HEK293 (cell line): Measurements from ENCODE around the gene PHACTR1.

ENCODE experiments used
- CTCF ChIA-PET: fragments of 350-600 bp; formaldehyde crosslinking; extraction: SDS; loops from one replicate; lab custom pipeline; 2021; ENCODE audit warnings: antibody characterized with exemption; lab: Yijun Ruan, JAX
- POLR2A ChIA-PET: fragments of 300-600 bp; formaldehyde crosslinking; extraction: SDS; loops from one replicate; lab custom pipeline; 2020; ENCODE audit warnings: antibody characterized with exemption, inconsistent platforms; lab: Yijun Ruan, JAX
- H3K27ac ChIP-seq: fragments of 200-500 bp; sonication (Bioruptor generic); 2 replicates; pipeline ENCODE4 v1.5.1; 2014; ENCODE audit warnings: low read depth, low read length, control low read depth, inconsistent platforms; ENCODE audit errors: extremely low read depth
- H3K36me3 ChIP-seq, 2 experiments: fragments of 200-500 bp in 1 of 2; sonication (Bioruptor generic) in 1 of 2; 1 replicate in 1 of 2; 2 replicates in 1 of 2; pipeline ENCODE4 v1.5.1; 2014 to 2017; ENCODE audit warnings: inconsistent platforms in 2 of 2, low read length in 2 of 2; ENCODE audit not compliant: control insufficient read depth in 2 of 2, insufficient read depth in 1 of 2
- H3K4me1 ChIP-seq: fragments of 200-500 bp; sonication (Bioruptor generic); 2 replicates; pipeline ENCODE4 v1.5.1; 2014; ENCODE audit warnings: mild to moderate bottlenecking, low read length, inconsistent platforms; ENCODE audit not compliant: control insufficient read depth, insufficient read depth
- H3K4me3 ChIP-seq: 2 replicates; pipeline ENCODE4 v1.5.1; 2011; ENCODE audit warnings: low read depth, mild to moderate bottlenecking, control low read depth, low read length, moderate library complexity
- H3K9me3 ChIP-seq: fragments of 200-500 bp; sonication (Bioruptor generic); 2 replicates; pipeline ENCODE4 v1.5.1; 2014; ENCODE audit warnings: low read depth, low read length, inconsistent platforms; ENCODE audit not compliant: control insufficient read depth, insufficient read depth
- FEZF1 ChIP-seq: fragments of 450-650 bp; formaldehyde crosslinking; IDR thresholded peaks from 2 replicates; pipeline ENCODE4 v1.5.1; 2016; ENCODE audit warnings: missing biosample characterization, missing genetic modification characterization
- HOXD13 ChIP-seq: sonication (generic); formaldehyde crosslinking; IDR thresholded peaks from 2 replicates; pipeline ENCODE4 v1.8.0; 2022; ENCODE audit warnings: missing genetic modification reagents, borderline replicate concordance
- MEIS1 ChIP-seq: sonication (generic); formaldehyde crosslinking; IDR thresholded peaks from 2 replicates; pipeline ENCODE4 v1.8.1; 2022; ENCODE audit warnings: missing genetic modification reagents, mild to moderate bottlenecking, borderline replicate concordance
- MYNN ChIP-seq: fragments of 450-650 bp; formaldehyde crosslinking; IDR thresholded peaks from 2 replicates; pipeline ENCODE4 v1.5.1; 2016; ENCODE audit warnings: missing biosample characterization, missing genetic modification characterization, borderline replicate concordance
- SALL2 ChIP-seq: fragments of 450-650 bp; formaldehyde crosslinking; IDR thresholded peaks from 2 replicates; pipeline ENCODE4 v1.5.0; 2017; ENCODE audit warnings: missing biosample characterization, mild to moderate bottlenecking, missing genetic modification characterization, borderline replicate concordance
- SP3 ChIP-seq: fragments of 450-650 bp; formaldehyde crosslinking; IDR thresholded peaks from 2 replicates; pipeline ENCODE4 v1.5.1; 2016; ENCODE audit warnings: missing biosample characterization, missing genetic modification characterization
- SP7 ChIP-seq: fragments of 450-650 bp; formaldehyde crosslinking; IDR thresholded peaks from 2 replicates; pipeline ENCODE4 v1.5.1; 2016; ENCODE audit warnings: missing biosample characterization, missing genetic modification characterization
- ZNF155 ChIP-seq: fragments of 450-650 bp; formaldehyde crosslinking; IDR thresholded peaks from 2 replicates; pipeline ENCODE4 v1.5.1; 2016; ENCODE audit warnings: missing biosample characterization, missing genetic modification characterization
- ZNF16 ChIP-seq: fragments of 450-650 bp; formaldehyde crosslinking; IDR thresholded peaks from 2 replicates; pipeline ENCODE4 v1.5.1; 2016; ENCODE audit warnings: low read depth, missing biosample characterization, missing genetic modification characterization
- ZNF48 ChIP-seq: fragments of 450-650 bp; formaldehyde crosslinking; IDR thresholded peaks from 2 replicates; pipeline ENCODE4 v1.5.1; 2016; ENCODE audit warnings: missing biosample characterization, missing genetic modification characterization
- ZNF510 ChIP-seq: fragments of 450-650 bp; formaldehyde crosslinking; IDR thresholded peaks from 2 replicates; pipeline ENCODE4 v1.5.1; 2018; ENCODE audit warnings: mild to moderate bottlenecking, missing genetic modification characterization, missing biosample characterization; ENCODE audit not compliant: insufficient replicate concordance
- ZNF529 ChIP-seq: fragments of 450-650 bp; formaldehyde crosslinking; IDR thresholded peaks from 2 replicates; pipeline ENCODE4 v1.5.1; 2017; ENCODE audit warnings: missing genetic modification characterization, missing biosample characterization; ENCODE audit not compliant: insufficient replicate concordance
- ZNF600 ChIP-seq: fragments of 450-650 bp; formaldehyde crosslinking; IDR thresholded peaks from 2 replicates; pipeline ENCODE4 v1.5.1; 2016; ENCODE audit warnings: missing biosample characterization, missing genetic modification characterization
- ZNF670 ChIP-seq: fragments of 450-650 bp; formaldehyde crosslinking; IDR thresholded peaks from 2 replicates; pipeline ENCODE4 v1.5.1; 2016; ENCODE audit warnings: missing biosample characterization, missing genetic modification characterization, low read depth
- ZNF677 ChIP-seq: fragments of 450-650 bp; IDR thresholded peaks from 2 replicates; pipeline ENCODE4 v1.5.0; 2018; ENCODE audit warnings: missing biosample characterization, mild to moderate bottlenecking, missing genetic modification characterization, moderate library complexity
- ZNF843 ChIP-seq: fragments of 450-650 bp; formaldehyde crosslinking; IDR thresholded peaks from 2 replicates; pipeline ENCODE4 v1.5.1; 2016; ENCODE audit warnings: missing biosample characterization, missing genetic modification characterization
- ZSCAN23 ChIP-seq: fragments of 450-650 bp; formaldehyde crosslinking; IDR thresholded peaks from 2 replicates; pipeline ENCODE4 v1.5.1; 2016; ENCODE audit warnings: missing biosample characterization, missing genetic modification characterization
- TF ChIP-seq, protein P1 (sequence below): fragments of 450-650 bp; formaldehyde crosslinking; IDR thresholded peaks from 2 replicates; pipeline ENCODE4 v1.5.1; 2016; ENCODE audit warnings: missing biosample characterization, missing genetic modification characterization
- TF ChIP-seq, protein P2 (sequence below): fragments of 450-650 bp; formaldehyde crosslinking; IDR thresholded peaks from 2 replicates; pipeline ENCODE4 v1.5.1; 2016; ENCODE audit warnings: missing biosample characterization, missing genetic modification characterization
- TF ChIP-seq, protein P3 (sequence below): fragments of 450-650 bp; formaldehyde crosslinking; IDR thresholded peaks from 2 replicates; pipeline ENCODE4 v1.5.1; 2016; ENCODE audit warnings: missing biosample characterization, missing genetic modification characterization

Gene PHACTR1

DNA sequence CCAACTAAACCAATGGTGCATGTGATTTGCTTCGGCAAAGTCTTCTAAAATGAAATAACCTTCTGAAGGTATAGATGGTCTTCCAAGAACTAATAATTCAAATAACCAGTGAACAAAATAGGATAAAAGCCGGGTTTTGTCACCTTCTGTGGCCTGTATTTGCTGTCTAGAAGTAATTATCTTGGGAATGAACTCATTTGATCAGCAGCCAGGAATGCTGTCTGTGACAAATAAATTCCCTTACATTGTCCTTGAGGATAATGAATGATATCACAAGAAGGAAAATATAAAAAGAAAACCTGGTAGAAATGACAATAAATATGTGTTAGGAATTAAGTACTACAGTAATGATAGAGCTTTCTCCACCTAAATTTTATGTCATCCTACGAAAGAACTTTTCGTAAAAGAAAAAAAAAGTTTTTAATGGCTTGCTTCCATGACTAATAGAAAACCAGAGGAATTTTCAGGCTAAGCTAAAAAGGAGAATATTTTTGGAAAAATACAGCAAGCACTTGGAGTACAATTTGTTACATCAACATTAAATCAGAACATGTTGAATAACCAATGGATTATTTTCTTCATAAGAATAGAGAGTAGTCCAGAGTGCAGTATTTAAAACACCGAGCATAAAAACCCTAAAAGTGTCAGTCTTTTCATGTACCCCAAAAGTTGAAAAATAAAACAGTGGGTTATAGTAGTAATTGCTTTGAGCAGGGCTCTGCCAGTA lies 364.1 kb downstream of the PHACTR1 start:
- H3K4me3 ChIP-seq, result no peak overlapping the region
- no peaks in the 10 kb centered on the region for H3K36me3 ChIP-seq
- H3K27ac ChIP-seq, result no peak overlapping the region
- TF ChIP-seq, protein P1, sequence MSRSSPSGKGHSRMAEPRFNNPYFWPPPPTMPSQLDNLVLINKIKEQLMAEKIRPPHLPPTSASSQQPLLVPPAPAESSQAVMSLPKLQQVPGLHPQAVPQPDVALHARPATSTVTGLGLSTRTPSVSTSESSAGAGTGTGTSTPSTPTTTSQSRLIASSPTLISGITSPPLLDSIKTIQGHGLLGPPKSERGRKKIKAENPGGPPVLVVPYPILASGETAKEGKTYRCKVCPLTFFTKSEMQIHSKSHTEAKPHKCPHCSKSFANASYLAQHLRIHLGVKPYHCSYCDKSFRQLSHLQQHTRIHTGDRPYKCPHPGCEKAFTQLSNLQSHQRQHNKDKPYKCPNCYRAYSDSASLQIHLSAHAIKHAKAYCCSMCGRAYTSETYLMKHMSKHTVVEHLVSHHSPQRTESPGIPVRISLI, result no peak
- no peak for TF ChIP-seq ZNF600 (tag by site-specific recombination)
- TF ChIP-seq, protein P2, sequence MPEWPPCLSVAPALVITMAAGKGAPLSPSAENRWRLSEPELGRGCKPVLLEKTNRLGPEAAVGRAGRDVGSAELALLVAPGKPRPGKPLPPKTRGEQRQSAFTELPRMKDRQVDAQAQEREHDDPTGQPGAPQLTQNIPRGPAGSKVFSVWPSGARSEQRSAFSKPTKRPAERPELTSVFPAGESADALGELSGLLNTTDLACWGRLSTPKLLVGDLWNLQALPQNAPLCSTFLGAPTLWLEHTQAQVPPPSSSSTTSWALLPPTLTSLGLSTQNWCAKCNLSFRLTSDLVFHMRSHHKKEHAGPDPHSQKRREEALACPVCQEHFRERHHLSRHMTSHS (tag by site-specific recombination), result no peak
- no peak for TF ChIP-seq ZNF16 (tag by site-specific recombination)
- TF ChIP-seq, all 188 proteins: peak for 0
- ChIA-PET POLR2A (no interaction called here), CTCF (no interaction called here)
- no peaks in the 10 kb centered on the region for H3K9me3 ChIP-seq
- H3K4me1 ChIP-seq, result no peaks in the 10 kb centered on the region

DNA sequence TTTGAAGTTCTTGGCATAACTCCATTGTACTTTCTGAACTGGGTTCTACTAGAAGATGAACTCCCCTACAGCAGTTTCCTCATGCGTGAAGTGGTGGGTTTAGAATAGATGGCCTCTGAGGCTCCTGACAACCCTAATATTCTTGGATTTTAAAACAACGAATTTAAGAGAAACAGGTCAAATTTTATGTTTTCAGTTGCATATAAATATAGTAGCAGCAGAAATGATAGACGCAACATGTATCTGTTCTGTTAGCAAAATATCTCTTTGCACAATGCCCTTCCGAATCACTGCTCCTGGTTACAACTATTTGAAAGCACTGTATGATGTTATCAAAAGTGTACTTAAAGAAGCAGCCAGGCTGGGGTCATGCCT lies 364.6 kb downstream of the PHACTR1 start:
- ChIA-PET CTCF (no interaction called here), POLR2A (no interaction called here)
- TF ChIP-seq SP7 (tag by site-specific recombination), result no peak
- TF ChIP-seq MYNN (tag by site-specific recombination), result no peak
- no peak for TF ChIP-seq ZNF670
- no peak for TF ChIP-seq HOXD13 (CRISPR knock-in tag)
- no peak for TF ChIP-seq ZNF600 (tag by site-specific recombination)
- TF ChIP-seq FEZF1 (tag by site-specific recombination), result no peak
- TF ChIP-seq SP3 (tag by site-specific recombination), result no peak
- TF ChIP-seq ZNF843, result no peak
- TF ChIP-seq ZNF677, result no peak
- no peak for TF ChIP-seq ZNF529 (tag by site-specific recombination)
- no peak for TF ChIP-seq ZNF155 (tag by site-specific recombination)
- TF ChIP-seq, protein P3, sequence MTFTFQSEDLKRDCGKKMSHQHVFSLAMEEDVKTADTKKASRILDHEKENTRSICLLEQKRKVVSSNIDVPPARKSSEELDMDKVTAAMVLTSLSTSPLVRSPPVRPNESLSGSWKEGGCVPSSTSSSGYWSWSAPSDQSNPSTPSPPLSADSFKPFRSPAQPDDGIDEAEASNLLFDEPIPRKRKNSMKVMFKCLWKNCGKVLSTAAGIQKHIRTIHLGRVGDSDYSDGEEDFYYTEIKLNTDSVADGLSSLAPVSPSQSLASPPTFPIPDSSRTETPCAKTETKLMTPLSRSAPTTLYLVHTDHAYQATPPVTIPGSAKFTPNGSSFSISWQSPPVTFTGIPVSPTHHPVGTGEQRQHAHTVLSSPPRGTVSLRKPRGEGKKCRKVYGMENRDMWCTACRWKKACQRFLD (tag by site-specific recombination), result no peak
- no peak for TF ChIP-seq MEIS1 (CRISPR knock-in tag)
- no peak for TF ChIP-seq ZNF510 (tag by site-specific recombination)
- TF ChIP-seq ZNF48, result no peak
- TF ChIP-seq ZSCAN23 (tag by site-specific recombination), result no peak
- no peak for TF ChIP-seq SALL2 (tag by site-specific recombination)
- no peaks in the 10 kb centered on the region for H3K4me1 ChIP-seq
- H3K4me3 ChIP-seq, result no peak overlapping the region
- no peak overlapping the region for H3K27ac ChIP-seq
- no peaks in the 10 kb centered on the region for H3K36me3 ChIP-seq
- no peaks in the 10 kb centered on the region for H3K9me3 ChIP-seq
